WTC11 (cell line): ENCODE data around the gene TMEM131L.

ENCODE experiments used
- ARID4B ChIP-seq: sonication (generic); formaldehyde crosslinking; IDR thresholded peaks from 2 replicates; pipeline ENCODE4 v1.8.0; 2023; ENCODE audit warnings: missing genetic modification reagents, mild to moderate bottlenecking, borderline replicate concordance
- ATF1 ChIP-seq: sonication (generic); formaldehyde crosslinking; IDR thresholded peaks from 2 replicates; pipeline ENCODE4 v1.8.1; 2023; ENCODE audit warnings: mild to moderate bottlenecking, moderate library complexity, missing genetic modification reagents
- CTCF ChIP-seq: fragments of 200-600 bp; IDR thresholded peaks from 2 replicates; pipeline ENCODE4 v1.8.0; 2022; ENCODE audit warnings: antibody characterized with exemption
- E2F1 ChIP-seq: sonication (generic); formaldehyde crosslinking; IDR thresholded peaks from 2 replicates; pipeline ENCODE4 v1.8.0; 2022; ENCODE audit warnings: mild to moderate bottlenecking, missing genetic modification reagents
- KAT7 ChIP-seq: sonication (generic); formaldehyde crosslinking; IDR thresholded peaks from 2 replicates; pipeline ENCODE4 v1.8.1; 2023; ENCODE audit warnings: missing genetic modification reagents, mild to moderate bottlenecking, borderline replicate concordance
- MAX ChIP-seq: sonication (generic); formaldehyde crosslinking; IDR thresholded peaks from 2 replicates; pipeline ENCODE4 v1.8.0; 2022; ENCODE audit warnings: mild to moderate bottlenecking, missing genetic modification reagents
- MLX ChIP-seq: sonication (generic); formaldehyde crosslinking; IDR thresholded peaks from 2 replicates; pipeline ENCODE4 v1.8.1; 2023; ENCODE audit warnings: mild to moderate bottlenecking, missing genetic modification reagents, moderate library complexity
- SP1 ChIP-seq: sonication (generic); formaldehyde crosslinking; conservative IDR thresholded peaks from 2 replicates; pipeline ENCODE4 v1.8.1; 2022; ENCODE audit warnings: missing genetic modification reagents
- ZBTB43 ChIP-seq: sonication (generic); formaldehyde crosslinking; IDR thresholded peaks from 2 replicates; pipeline ENCODE4 v1.8.1; 2023; ENCODE audit warnings: mild to moderate bottlenecking, missing genetic modification reagents
- ZNF138 ChIP-seq: sonication (generic); formaldehyde crosslinking; conservative IDR thresholded peaks from 2 replicates; pipeline ENCODE4 v1.8.1; 2022; ENCODE audit warnings: mild to moderate bottlenecking, moderate library complexity, missing genetic modification reagents
- ZNF317 ChIP-seq: sonication (generic); formaldehyde crosslinking; IDR thresholded peaks from 2 replicates; pipeline ENCODE4 v1.8.1; 2023; ENCODE audit warnings: low read depth, mild to moderate bottlenecking, moderate library complexity, missing genetic modification reagents, borderline replicate concordance

GRCh38 chr4:153471698-153472093, 5.5 kb downstream of the TMEM131L start:
- TF ChIP-seq MLX (no peak), ZNF317 (CRISPR knock-in tag) (no peak), ATF1 (CRISPR knock-in tag) (no peak), CTCF (no peak), E2F1 (CRISPR knock-in tag) (no peak), ZNF138 (CRISPR knock-in tag) (no peak), ZBTB43 (CRISPR knock-in tag) (no peak), KAT7 (no peak), SP1 (CRISPR knock-in tag) (no peak), MAX (CRISPR knock-in tag) (no peak), ARID4B (no peak)
